ENCODE data around the gene USP40.

The USP40 gene

GRCh38 chr2:233473386-233473791 is 93.2 kb downstream of the USP40 start (continued):
- TF ChIP-seq KLF1 (tag by site-specific recombination; IDR thresholded peaks at IDR 0.05) (no peak), YY2 (tag by site-specific recombination; IDR thresholded peaks at IDR 0.05) (no peak), ZNF132 (tag by site-specific recombination; IDR thresholded peaks at IDR 0.05; ENCODE audit: borderline replicate concordance) (no peak)

GRCh38 chr2:233471291-233472035 is 95.1 kb downstream of the USP40 start:
- Histone ChIP-seq H3K36me3 (ENCODE audit: control insufficient read depth in 2 of 2, insufficient read depth in 1 of 2, low read length in 2 of 2) (peaks cover 0 to 57% of the 10 kb centered on the region in 2 experiments; a peak in 2 of 3 replicates), H3K4me1 (ENCODE audit: control insufficient read depth, insufficient read depth, low read length) (no peaks in the 10 kb centered on the region), H3K27ac (ENCODE audit: extremely low read depth, low read depth, low read length) (no peak overlapping the region), H3K4me3 (ENCODE audit: low read depth, low read length) (no peak overlapping the region), H3K9me3 (ENCODE audit: control insufficient read depth, insufficient read depth, low read depth, low read length) (no peaks in the 10 kb centered on the region)
- TF ChIP-seq ZNF843 (tag by site-specific recombination; IDR thresholded peaks at IDR 0.05) (no peak), ZNF571 (tag by site-specific recombination; IDR thresholded peaks at IDR 0.05) (no peak), KLF9 (tag by site-specific recombination; IDR thresholded peaks at IDR 0.05; ENCODE audit: low read depth) (no peak), SCRT1 (tag by site-specific recombination; IDR thresholded peaks at IDR 0.05; ENCODE audit: borderline replicate concordance) (no peak), ZNF558 (tag by site-specific recombination; IDR thresholded peaks at IDR 0.05) (no peak), ZNF585B (tag by site-specific recombination; IDR thresholded peaks at IDR 0.05) (no peak)
- CTCF ChIA-PET = no interaction called here
- POLR2A ChIA-PET = no interaction called here

- ChIA-PET CTCF (no interaction called here), POLR2A (no interaction called here)
- no peak overlapping the region for H3K27ac ChIP-seq (ENCODE audit: extremely low read depth, low read depth, low read length)
- H3K4me3 ChIP-seq (ENCODE audit: low read depth, low read length) = no peak overlapping the region
- no peaks in the 10 kb centered on the region for H3K4me1 ChIP-seq (ENCODE audit: control insufficient read depth, insufficient read depth, low read length)
- H3K36me3 ChIP-seq (ENCODE audit: control insufficient read depth in 2 of 2, insufficient read depth in 1 of 2, low read length in 2 of 2) = peaks cover 0 to 53% of the 10 kb centered on the region in 2 experiments; a peak in 2 of 3 replicates
- H3K9me3 ChIP-seq (ENCODE audit: control insufficient read depth, insufficient read depth, low read depth, low read length) = no peaks in the 10 kb centered on the region
- TF ChIP-seq ZBTB7A (tag by site-specific recombination; IDR thresholded peaks at IDR 0.05; ENCODE audit: low read depth) (no peak), ZNF433 (tag by site-specific recombination; IDR thresholded peaks at IDR 0.05; ENCODE audit: low read depth) (no peak), CTCF (tag by site-specific recombination; IDR thresholded peaks at IDR 0.05) (no peak), ZNF558 (tag by site-specific recombination; IDR thresholded peaks at IDR 0.05) (no peak), ZNF211 (tag by site-specific recombination; IDR thresholded peaks at IDR 0.05; ENCODE audit: low read depth) (no peak), AEBP2 (tag by site-specific recombination; IDR thresholded peaks at IDR 0.05; ENCODE audit: borderline replicate concordance) (no peak), ZNF169 (tag by site-specific recombination; IDR thresholded peaks at IDR 0.05) (no peak), ZNF785 (tag by site-specific recombination; IDR thresholded peaks at IDR 0.05) (no peak), ZNF26 (tag by site-specific recombination; IDR thresholded peaks at IDR 0.05) (no peak), SALL2 (tag by site-specific recombination; IDR thresholded peaks at IDR 0.05; ENCODE audit: borderline replicate concordance) (no peak), ZSCAN4 (tag by site-specific recombination; IDR thresholded peaks at IDR 0.05) (no peak), ZNF350 (tag by site-specific recombination; IDR thresholded peaks at IDR 0.05) (no peak), TRIM28 (IDR thresholded peaks at IDR 0.05; ENCODE audit: borderline replicate concordance, low read length) (no peak)
Measured at GRCh38 chr2:233470839-233471238, 95.7 kb downstream of the USP40 start.

Data from HEK293 (cell line).